G401.6 (cell line): ENCODE results near the gene OR1J4.
"Not testable (repeated sequence)": the region's sequence is repeated elsewhere in the genome, so short reads cannot be mapped to it uniquely, and the experiment has no call there.

Source experiments
- FAIRE-seq: peaks from 2 replicates; lab custom pipeline; 2012; peaks lifted over from hg19 to GRCh38; lab: Jason Lieb, UNC

OR1J4 gene, protein sequence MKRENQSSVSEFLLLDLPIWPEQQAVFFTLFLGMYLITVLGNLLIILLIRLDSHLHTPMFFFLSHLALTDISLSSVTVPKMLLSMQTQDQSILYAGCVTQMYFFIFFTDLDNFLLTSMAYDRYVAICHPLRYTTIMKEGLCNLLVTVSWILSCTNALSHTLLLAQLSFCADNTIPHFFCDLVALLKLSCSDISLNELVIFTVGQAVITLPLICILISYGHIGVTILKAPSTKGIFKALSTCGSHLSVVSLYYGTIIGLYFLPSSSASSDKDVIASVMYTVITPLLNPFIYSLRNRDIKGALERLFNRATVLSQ

DNA sequence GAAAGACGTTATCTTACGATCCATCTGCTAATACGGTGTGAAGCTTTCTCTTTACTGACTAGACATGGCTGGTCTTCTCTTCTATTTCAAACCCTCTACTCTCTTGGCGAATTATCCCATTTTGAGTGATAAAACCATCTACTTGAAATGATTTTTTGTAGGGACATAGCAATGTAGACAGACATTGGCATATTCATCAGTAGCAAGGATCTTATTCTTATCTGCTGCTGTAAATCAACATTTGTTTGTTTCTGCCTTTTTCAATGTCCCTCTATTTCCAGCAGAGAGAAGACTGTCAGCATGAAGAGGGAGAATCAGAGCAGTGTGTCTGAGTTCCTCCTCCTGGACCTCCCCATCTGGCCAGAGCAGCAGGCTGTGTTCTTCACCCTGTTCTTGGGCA lies at the start of gene OR1J4:
TSS of gene OR1J4 (plus strand) at position 301 of the 400 bp plus-strand sequence. CDS start at position 301, 0 bp downstream.
- no peak for FAIRE-seq

DNA sequence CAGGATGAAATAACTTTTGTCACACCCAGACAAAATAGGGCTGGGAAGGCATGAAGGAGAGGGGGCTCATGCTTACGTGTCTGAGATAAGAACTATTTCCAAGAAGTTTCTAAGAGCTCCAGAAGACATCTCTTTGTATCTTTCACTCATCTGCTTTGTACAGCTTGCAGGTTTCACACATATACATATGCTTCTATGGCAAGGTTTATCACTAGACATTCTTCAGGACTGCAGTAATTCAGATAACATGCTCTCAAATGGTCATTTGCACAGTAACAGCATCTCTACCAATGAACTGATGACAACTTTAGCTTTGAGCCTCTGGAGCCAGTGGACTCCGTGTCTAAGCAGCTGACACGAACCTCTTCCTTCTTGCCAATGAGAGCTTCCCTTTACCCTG lies 44.4 kb upstream of the OR1J4 start:
- no peak for FAIRE-seq

DNA sequence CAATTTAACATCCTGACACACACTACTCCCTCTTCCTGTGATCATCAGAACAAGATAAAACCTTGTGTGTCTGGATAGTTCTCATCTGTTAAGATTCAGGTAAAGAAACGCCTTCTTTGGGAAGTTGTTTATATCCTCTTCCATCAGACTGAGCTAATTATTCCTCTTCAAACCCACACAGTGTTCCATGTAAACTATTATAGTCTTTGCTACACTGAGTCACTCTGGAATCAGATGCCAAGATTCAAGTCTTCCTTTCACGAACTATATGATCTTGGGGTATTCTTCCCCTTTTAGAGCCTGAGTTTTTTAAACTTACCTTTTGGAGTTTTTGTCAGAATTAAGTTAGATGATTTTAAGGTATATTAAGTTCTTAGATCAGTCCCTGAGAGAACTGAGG lies 43.2 kb upstream of the OR1J4 start:
- FAIRE-seq: no peak

GRCh38 chr9:122477346-122477745 lies 41.6 kb upstream of the OR1J4 start:
- no peak for FAIRE-seq

GRCh38 chr9:122477826-122478225 lies 41.1 kb upstream of the OR1J4 start, which contains the start of gene OR1J1:
Gene OR1J1 (minus strand): TSS chr9:122477926. CDS start chr9:122477926, 0 bp downstream.
- no peak for FAIRE-seq

- no peak for FAIRE-seq
Observed at GRCh38 chr9:122479062-122479461, 39.9 kb upstream of the OR1J4 start.

DNA sequence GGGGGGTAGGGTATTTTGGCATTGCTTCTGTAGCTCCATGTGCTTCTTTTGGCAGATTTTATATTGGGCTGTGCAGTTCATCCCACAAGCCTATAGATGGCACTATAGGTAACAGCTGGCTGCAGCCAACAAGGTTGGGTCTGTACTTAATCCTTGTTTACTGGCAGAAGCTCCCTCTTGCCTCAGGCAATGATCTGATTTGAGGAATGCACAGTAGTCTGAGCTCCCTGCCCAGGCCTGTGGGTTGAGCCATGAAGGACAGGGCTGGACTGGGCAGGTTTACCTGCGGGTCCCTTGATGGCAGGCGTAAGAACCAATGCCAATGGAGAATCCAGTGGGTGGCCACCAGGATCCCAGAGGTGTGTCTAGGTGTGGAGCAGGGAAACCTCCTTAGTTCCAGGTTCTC lies 20.1 kb upstream of the OR1J4 start:
- no peak for FAIRE-seq

DNA sequence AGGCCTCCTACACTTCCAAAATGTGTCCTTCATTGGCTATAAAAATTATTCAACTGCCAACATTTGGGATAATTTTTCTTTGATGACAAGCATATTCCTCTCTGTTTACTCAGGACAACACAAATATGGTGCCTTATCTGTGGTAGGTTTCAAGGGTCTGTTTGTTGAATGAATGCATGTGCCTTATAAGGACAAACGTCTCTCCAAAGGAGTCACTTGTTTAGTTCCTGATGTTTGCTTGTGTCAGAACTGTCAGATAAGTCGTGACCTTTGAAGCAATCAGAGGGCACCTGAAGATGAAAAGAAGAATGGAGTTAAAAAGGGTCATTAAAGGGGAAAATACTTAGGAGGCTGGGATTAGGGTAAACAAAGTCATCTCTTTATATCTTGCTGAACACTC lies 12.0 kb upstream of the OR1J4 start:
- FAIRE-seq: no peak

- FAIRE-seq: no peak
Observed at GRCh38 chr9:122510502-122510901, 8.4 kb upstream of the OR1J4 start, which contains the start of gene OR1J2. Gene OR1J2 (plus strand): TSS chr9:122510802. CDS start chr9:122510802, 0 bp downstream.

DNA sequence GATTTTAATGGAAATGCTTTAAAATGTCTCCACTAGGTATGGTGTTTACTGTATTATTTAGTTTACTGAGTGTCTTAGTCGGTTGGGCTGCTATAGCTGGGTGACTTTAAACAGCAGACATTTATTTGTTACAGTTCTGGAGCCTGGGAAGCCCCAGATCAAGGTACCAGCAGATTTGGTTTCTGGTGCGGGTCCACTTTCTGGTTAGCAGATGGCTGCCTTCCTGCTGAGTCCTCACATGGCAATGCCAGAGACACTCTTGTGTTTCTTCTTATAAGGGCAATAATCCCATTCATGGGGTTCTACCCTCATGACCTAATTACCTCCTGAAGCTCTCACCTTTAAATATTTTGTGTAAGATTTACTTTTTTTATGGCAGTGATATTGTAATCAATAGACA lies 715 bp upstream of the OR1J4 start:
- FAIRE-seq: no peak

- no peak for FAIRE-seq
Observed at GRCh38 chr9:122519376-122519775, 435 bp downstream of the OR1J4 start.

DNA sequence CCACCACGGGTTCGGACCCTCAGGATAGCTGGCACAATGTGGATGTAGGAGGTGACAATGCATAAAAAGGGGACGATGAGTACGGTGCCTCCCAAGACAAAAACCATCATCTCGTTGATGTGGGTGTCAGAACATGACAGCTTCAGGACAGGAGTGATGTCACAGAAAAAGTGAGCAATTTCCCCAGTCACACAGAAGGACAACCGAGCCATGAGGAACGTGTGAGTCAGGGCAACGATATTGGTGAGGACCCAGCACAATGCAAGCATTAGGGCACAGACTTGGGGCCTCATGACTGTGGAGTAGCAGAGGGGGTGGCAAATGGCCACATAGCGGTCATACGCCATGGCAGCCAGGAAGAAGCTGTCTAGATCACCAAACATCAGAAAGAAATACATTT lies 7.7 kb downstream of the OR1J4 start:
- FAIRE-seq: no peak

DNA sequence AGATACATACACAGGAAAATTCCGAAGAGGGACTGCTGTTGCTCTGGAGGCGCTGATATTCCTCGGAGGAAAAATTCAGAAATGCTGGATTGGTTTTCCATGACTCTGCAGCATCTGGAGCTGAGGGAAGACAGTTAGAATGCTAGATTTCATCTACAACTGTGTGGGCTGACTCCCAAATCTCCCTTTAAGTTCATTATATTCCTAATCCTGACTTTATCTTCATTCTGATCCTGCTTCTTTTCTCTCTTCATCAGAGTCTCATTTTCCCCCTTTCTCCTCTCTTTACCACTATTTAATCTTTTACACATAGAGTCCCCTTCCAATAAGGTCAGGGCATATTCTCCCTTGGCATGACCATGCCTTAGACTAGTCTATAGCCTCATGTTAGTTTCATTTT lies 8.3 kb downstream of the OR1J4 start, which contains the start of gene OR1N1:
TSS of gene OR1N1 (minus strand) at position 101 of the 400 bp plus-strand sequence. CDS start at position 101, 0 bp downstream.
- FAIRE-seq: no peak

DNA sequence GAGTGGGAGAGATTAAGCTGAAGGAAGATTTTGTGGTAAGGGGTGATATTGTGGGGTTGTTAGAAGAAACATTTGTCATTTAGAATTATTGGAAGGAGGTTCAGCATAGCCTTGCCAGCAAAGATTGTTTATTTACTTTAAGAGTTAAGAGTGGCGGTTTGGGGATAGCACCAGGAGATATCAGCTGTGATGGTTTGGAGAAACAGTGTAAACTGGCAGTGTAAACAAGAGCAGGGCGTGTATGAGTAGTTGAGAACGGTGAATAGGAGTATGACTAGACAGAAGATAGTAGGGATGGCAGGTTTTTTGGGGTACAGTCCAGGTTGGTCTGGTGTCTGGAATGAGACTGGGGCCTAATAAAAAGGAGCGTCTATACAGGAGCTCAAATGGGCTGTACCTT lies 12.2 kb downstream of the OR1J4 start:
- FAIRE-seq: not testable (repeated sequence)

DNA sequence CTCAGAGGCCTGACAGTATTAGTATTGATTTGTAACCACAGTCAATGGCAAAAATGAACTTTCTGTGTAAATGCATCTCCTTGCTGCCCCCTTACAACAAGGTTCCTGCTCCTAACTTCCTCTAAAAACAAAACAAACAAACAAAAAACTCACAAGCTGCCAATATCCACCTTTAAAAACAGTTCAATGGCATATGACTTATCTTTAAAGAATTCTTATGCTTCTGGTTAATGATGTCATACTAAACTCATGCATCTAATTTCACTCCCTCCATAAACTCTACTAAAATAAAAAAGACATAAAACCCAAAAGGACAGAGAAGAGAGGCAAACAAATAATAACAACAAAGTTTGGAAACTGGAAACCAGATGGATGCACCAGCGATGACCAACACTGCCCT lies 17.2 kb downstream of the OR1J4 start:
- no peak for FAIRE-seq

DNA sequence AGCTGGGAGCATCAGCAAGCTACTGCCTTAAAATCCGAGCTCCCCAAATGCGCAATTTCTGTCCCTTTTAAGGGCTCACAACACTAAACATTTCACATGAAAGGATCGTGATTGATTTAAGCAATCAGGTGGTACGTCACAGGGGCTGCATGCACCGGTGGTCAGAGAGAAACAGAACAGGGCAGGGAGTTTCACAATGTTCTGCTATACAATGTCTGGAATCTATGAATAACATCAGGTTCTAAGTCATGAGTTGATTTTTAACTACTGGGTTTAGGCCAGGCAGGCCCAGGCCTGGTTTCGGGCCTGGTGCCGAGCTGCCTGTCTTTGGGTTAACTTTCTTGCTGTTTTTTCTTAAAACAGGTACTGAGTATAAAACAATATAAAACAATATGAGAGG lies 18.1 kb downstream of the OR1J4 start:
- FAIRE-seq: not testable (repeated sequence)

GRCh38 chr9:122538757-122539156 lies 19.8 kb downstream of the OR1J4 start:
- FAIRE-seq: no peak

- FAIRE-seq: no peak
Observed at GRCh38 chr9:122546196-122546595, 27.3 kb downstream of the OR1J4 start.

DNA sequence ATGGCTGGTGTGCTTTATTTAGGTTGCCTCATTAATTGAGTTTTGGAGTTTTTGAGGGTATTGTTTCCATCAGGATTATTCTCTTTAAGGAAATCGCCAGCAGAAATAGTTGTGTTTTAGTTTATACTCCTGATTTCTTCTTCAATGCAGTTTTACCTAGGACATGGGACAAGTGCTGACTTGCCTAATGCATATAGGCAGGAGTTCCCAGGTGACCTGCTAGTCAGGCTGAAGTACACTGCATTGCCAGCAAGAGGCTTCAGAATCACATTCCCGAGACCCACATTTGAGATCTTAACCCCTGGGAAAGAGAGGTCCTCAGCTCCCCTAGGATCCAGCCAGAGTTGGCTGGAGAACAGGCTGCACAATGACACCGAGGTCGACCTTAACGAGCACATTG lies 32.4 kb downstream of the OR1J4 start:
- no peak for FAIRE-seq

DNA sequence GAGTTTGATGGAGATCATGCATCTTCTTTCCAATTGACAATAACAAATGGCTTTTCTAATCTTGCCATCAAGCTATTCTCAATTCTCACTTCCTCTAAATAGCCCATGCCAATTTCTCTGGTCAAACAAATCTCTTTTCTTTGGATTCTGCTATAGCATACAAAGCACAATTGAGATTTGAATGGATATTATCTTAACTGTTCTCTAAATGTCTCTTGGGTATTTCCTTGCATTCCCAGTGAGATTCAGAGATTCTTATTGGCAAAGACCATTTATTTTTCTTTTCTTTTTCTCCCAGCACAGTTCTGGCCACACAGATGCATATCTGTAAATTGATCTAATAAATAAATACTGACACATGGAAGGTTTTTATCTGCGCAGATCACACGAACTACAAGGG lies 33.9 kb downstream of the OR1J4 start, which contains the start of gene OR1N2:
TSS of gene OR1N2 (plus strand) at position 301 of the 400 bp plus-strand sequence. CDS start 100 bp downstream, outside the sequence.
- no peak for FAIRE-seq

- FAIRE-seq: no peak
Observed at GRCh38 chr9:122561446-122561845, 42.5 kb downstream of the OR1J4 start.

DNA sequence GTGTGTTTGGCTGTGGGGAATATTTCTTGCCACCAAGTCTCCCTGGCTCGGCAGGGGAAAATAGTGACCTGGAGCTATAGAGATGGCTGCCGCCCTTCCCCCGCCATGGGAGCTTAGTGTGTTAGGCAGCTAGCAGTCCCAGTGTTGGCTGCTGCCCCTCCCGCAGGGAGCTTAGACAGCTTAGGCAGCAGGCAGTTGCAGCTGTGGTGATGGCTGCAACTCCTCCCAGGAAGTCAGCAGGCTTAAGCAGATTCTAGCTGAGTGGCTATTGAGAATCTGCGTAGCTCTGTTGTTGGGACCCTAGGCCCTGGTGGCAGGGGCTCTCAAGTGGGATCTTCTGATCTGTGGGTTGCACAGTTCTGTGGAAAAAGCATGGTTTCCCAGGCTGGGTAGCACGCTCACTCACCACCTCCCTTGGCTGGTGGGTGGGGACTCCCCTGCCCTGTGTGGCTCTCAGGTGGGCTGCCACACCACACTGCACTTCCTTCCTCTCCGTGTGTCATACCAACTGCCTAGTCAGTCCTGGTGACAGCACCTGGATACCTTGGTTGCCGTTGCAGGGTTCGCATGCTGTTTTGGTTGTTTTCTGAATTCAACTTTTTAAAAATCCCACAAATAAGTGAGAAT lies 43.3 kb downstream of the OR1J4 start:
- FAIRE-seq: no peak

- no peak for FAIRE-seq
Observed at GRCh38 chr9:122567901-122568300, 49.0 kb downstream of the OR1J4 start.
